HEK293T (cell line): ENCODE results near the gene MSLN.

Experiments used
- CTCF ChIA-PET: fragments of 350-600 bp; formaldehyde crosslinking; extraction: SDS; loops from one replicate; lab custom pipeline; 2021; ENCODE audit warnings: antibody characterized with exemption, inconsistent platforms; lab: Yijun Ruan, JAX
- POLR2A ChIA-PET: fragments of 350-600 bp; formaldehyde crosslinking; extraction: SDS; loops from one replicate; lab custom pipeline; 2020; ENCODE audit warnings: antibody characterized with exemption, inconsistent platforms; lab: Yijun Ruan, JAX
- DNase-seq: peaks from one replicate; pipeline ENCODE4 v3.0.0; 2012; ENCODE audit warnings: mixed read lengths; ENCODE audit errors: extremely low spot score
- ARNT ChIP-seq: fragments of 450-650 bp; IDR thresholded peaks from 2 replicates; pipeline ENCODE4 v1.6.1; 2017; ENCODE audit warnings: mild to moderate bottlenecking
- BHLHE40 ChIP-seq: fragments of 450-650 bp; IDR thresholded peaks from 2 replicates; pipeline ENCODE4 v1.6.1; 2016; ENCODE audit warnings: mild to moderate bottlenecking, moderate library complexity, borderline replicate concordance
- CTBP1 ChIP-seq: fragments of 450-650 bp; IDR thresholded peaks from 2 replicates; pipeline ENCODE4 v1.6.1; 2016; ENCODE audit warnings: borderline replicate concordance
- ELF4 ChIP-seq: fragments of 450-650 bp; IDR thresholded peaks from 2 replicates; pipeline ENCODE4 v1.6.1; 2017; ENCODE audit warnings: antibody characterized with exemption
- FOXA1 ChIP-seq: fragments of 450-650 bp; IDR thresholded peaks from 2 replicates; pipeline ENCODE4 v1.6.1; 2016; ENCODE audit warnings: mild to moderate bottlenecking
- FOXM1 ChIP-seq: fragments of 450-650 bp; IDR thresholded peaks from 2 replicates; pipeline ENCODE4 v1.6.1; 2017; ENCODE audit warnings: mild to moderate bottlenecking, borderline replicate concordance
- HDGF ChIP-seq: fragments of 450-650 bp; IDR thresholded peaks from 2 replicates; pipeline ENCODE4 v1.6.1; 2017; ENCODE audit warnings: antibody characterized with exemption, borderline replicate concordance
- L3MBTL2 ChIP-seq: fragments of 450-650 bp; conservative IDR thresholded peaks from 2 replicates; pipeline ENCODE4 v1.6.1; 2016; ENCODE audit warnings: mild to moderate bottlenecking
- LEF1 ChIP-seq: fragments of 450-650 bp; IDR thresholded peaks from 2 replicates; pipeline ENCODE4 v1.6.1; 2017; ENCODE audit warnings: mild to moderate bottlenecking, borderline replicate concordance
- NFRKB ChIP-seq: fragments of 450-650 bp; IDR thresholded peaks from 2 replicates; pipeline ENCODE4 v1.6.1; 2016; ENCODE audit warnings: mild to moderate bottlenecking, moderate library complexity
- SP1 ChIP-seq: fragments of 450-650 bp; IDR thresholded peaks from 2 replicates; pipeline ENCODE4 v1.6.1; 2017
- SUZ12 ChIP-seq: fragments of 450-650 bp; IDR thresholded peaks from 2 replicates; pipeline ENCODE4 v1.6.1; 2016; ENCODE audit warnings: mild to moderate bottlenecking
- TARDBP ChIP-seq: fragments of 450-650 bp; IDR thresholded peaks from 2 replicates; pipeline ENCODE4 v1.6.1; 2016
- ZNF384 ChIP-seq: fragments of 450-650 bp; IDR thresholded peaks from 2 replicates; pipeline ENCODE4 v1.6.1; 2016
- TF ChIP-seq, protein P1 (sequence below): fragments of 450-650 bp; IDR thresholded peaks from 2 replicates; pipeline ENCODE4 v1.6.1; 2016

The MSLN gene

DNA sequence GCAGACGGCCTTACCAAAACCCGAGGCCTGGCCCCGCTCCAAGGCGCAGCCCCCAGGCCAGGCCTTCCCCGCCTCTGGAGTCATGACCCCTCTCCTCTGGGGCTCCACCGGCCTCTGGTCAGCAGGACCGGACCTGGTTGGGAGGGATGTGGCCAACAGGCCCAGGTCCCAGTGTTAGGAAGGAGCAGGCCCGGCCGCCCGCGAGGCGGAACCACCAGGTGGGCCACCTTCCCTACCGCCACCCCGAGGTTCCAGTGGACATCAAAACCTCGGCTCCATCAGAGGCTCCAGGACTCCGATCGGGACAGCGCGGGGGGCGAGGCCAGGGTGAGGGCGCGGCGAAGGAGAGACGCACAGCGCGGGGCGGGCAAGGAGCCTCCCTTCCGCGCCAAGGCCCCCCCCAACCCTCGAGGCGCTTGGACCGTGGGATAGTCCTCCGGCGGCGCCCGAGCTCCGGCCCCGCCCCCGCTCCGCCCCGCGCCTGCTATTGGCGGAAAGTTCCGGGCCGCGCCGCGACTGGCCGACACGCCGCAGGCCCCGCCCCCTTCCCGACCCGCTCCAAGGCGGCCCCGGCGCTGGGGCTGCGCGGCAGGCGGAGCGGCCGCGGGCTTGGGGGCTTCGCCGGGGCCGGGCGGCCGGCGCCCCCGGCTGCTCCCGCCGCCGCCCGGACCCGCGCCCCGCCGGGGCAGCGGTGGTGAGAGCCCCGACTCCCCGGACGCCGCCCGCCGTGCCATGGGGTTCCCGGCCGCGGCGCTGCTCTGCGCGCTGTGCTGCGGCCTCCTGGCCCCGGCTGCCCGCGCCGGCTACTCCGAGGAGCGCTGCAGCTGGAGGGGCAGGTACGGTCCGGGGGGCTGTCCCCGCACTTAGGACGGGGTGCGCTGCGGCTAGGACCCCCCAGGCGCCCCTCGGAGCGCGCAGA is 45.7 kb upstream of the MSLN start, which contains the start of gene METRN:
TSS of gene METRN (plus strand) at position 561 of the 919 bp plus-strand sequence. CDS start at position 733, 172 bp downstream.
- TF ChIP-seq L3MBTL2, result no peak
- TF ChIP-seq, protein P1, sequence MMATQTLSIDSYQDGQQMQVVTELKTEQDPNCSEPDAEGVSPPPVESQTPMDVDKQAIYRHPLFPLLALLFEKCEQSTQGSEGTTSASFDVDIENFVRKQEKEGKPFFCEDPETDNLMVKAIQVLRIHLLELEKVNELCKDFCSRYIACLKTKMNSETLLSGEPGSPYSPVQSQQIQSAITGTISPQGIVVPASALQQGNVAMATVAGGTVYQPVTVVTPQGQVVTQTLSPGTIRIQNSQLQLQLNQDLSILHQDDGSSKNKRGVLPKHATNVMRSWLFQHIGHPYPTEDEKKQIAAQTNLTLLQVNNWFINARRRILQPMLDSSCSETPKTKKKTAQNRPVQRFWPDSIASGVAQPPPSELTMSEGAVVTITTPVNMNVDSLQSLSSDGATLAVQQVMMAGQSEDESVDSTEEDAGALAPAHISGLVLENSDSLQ, result no peak
- TF ChIP-seq BHLHE40, result no peak
- no peak for TF ChIP-seq HDGF
- no peak for TF ChIP-seq LEF1
- TF ChIP-seq FOXM1, result no peak
- TF ChIP-seq ARNT, result no peak
- peak; percentile 85 for DNase-seq
- POLR2A ChIA-PET, result interaction anchor here (1.4 to 4.0 kb wide), 3 partner anchors 12 to 73 kb away, joined by 3 to 27 read pairs (median 17); partner anchors contain the start of genes CCDC78, CHTF18, HAGHL and RPUSD1
- CTCF ChIA-PET, result interaction anchor here (1.1 to 2.2 kb wide), 4 partner anchors 26 to 73 kb away, joined by 3 to 9 read pairs (median 4); partner anchors contain the start of genes CHTF18, CIAO3 and RPUSD1

- no peak for DNase-seq
- TF ChIP-seq FOXA1 (no peak), L3MBTL2 (0 out of 2 replicates have a peak, but pooled peaks have one; percentile 20), CTBP1 (no peak), ARNT (peak; percentile 53; the same call in 1 of the 2 replicates), BHLHE40 (no peak)
- CTCF ChIA-PET, result interaction anchor here (0.6 to 2.2 kb wide), 6 partner anchors 25 to 72 kb away, joined by 3 to 9 read pairs (median 4); partner anchors contain the start of genes CHTF18, CIAO3 and RPUSD1
- POLR2A ChIA-PET, result interaction anchor here (0.6 to 4.0 kb wide), 6 partner anchors 11 to 91 kb away, joined by 3 to 27 read pairs (median 3); partner anchors contain the start of genes CCDC78, CHTF18, CIAO3 and HAGHL
Measured at GRCh38 chr16:715477-716199, 44.9 kb upstream of the MSLN start.

DNA sequence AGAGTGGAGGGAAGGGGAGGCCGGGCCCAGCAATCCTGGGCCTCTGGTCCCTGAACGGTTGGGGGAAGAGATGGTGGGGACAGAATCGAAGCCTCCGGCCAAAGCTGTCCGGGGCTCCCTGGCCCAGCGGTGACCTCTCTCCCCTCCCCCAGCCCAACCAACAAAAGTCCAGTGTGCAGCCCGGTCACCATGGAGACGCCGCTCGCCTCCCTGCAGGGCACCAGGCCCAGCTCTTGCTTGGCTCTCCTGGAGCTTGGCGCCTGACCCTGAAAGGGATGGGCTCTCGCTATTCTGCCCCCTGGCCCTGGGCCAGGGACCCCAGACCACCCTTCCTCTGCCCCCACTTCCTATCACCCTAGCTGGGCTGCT is 44.4 kb upstream of the MSLN start:
- no peak for DNase-seq
- TF ChIP-seq TARDBP (no peak), BHLHE40 (no peak), ARNT (no peak), SUZ12 (no peak), FOXM1 (no peak)
- CTCF ChIA-PET, result interaction anchor here (0.6 to 2.2 kb wide), 5 partner anchors 38 to 72 kb away, joined by 3 to 9 read pairs (median 4); partner anchors contain the start of genes CHTF18 and RPUSD1
- POLR2A ChIA-PET, result interaction anchor here (0.6 to 4.0 kb wide), 6 partner anchors 10 to 91 kb away, joined by 3 to 27 read pairs (median 3); partner anchors contain the start of genes CCDC78, CHTF18, CIAO3 and HAGHL

DNA sequence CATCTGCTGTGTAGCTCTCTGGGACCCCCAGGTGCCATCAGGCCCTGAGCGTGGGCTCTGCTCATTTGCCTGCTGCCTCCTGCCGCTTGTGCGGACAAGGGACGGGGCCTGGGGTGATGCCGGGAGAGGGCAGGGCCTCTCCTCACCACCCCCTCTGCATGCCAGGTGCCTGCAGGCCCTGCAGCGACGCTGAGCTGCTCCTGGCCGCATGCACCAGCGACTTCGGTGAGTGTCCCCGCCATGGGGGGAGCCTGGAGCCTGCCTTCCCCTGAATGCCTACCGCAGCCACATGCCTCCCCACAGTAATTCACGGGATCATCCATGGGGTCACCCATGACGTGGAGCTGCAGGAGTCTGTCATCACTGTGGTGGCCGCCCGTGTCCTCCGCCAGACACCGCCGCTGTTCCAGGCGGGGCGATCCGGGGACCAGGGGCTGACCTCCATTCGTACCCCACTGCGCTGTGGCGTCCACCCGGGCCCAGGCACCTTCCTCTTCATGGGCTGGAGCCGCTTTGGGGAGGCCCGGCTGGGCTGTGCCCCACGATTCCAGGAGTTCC is 43.7 kb upstream of the MSLN start:
- TF ChIP-seq CTBP1, result no peak
- TF ChIP-seq SP1, result no peak
- no peak for TF ChIP-seq ZNF384
- TF ChIP-seq FOXA1, result no peak
- TF ChIP-seq TARDBP, result no peak
- no peak for TF ChIP-seq HDGF
- TF ChIP-seq FOXM1, result no peak
- no peak for DNase-seq
- POLR2A ChIA-PET, result interaction anchor here (1.4 to 4.0 kb wide), 3 partner anchors 10 to 71 kb away, joined by 3 to 27 read pairs (median 17); partner anchors contain the start of genes CCDC78, CHTF18, HAGHL and RPUSD1
- CTCF ChIA-PET, result interaction anchor here (2.2 kb wide), 1 partner anchor 71 kb away, joined by 9 read pairs; the partner anchor contains the start of genes CHTF18 and RPUSD1

GRCh38 chr16:717450-718245 is 42.9 kb upstream of the MSLN start:
- no peak for DNase-seq
- POLR2A ChIA-PET, result interaction anchor here (3.0 to 4.0 kb wide), 2 partner anchors 9 to 70 kb away, joined by 17 to 27 read pairs; partner anchors contain the start of genes CCDC78, CHTF18, HAGHL and RPUSD1
- CTCF ChIA-PET, result no interaction called here
- no peak for TF ChIP-seq L3MBTL2
- no peak for TF ChIP-seq SP1
- no peak for TF ChIP-seq CTBP1
- no peak for TF ChIP-seq NFRKB
- TF ChIP-seq ELF4, result no peak
- no peak for TF ChIP-seq FOXM1
- no peak for TF ChIP-seq SUZ12
- no peak for TF ChIP-seq LEF1

DNA sequence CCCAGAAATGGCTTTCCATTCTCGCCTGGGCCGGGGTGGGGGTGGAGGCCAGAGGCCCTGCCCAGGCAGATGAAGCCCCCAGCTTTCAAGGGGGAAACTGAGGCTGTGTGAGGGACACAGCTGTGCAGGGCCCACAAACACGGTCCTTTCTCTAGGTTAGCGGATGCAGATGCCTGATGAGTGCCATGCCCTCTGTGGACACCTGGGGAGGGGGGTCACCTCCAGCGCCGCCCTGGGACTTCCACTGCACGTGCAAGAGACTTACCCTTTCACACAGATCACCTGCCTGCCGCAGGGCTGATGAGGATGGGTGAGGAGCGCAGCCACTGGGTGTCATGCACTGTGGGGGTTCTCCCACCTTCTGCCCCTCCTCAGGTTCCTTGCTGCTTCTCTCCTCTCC is 42.1 kb upstream of the MSLN start:
- CTCF ChIA-PET, result interaction anchor here (0.6 kb wide), 1 partner anchor 611 kb away, joined by 3 read pairs; no protein-coding TSS in a partner anchor
- POLR2A ChIA-PET, result no interaction called here
- DNase-seq, result no peak
- TF ChIP-seq FOXM1, result no peak
- no peak for TF ChIP-seq ARNT
- TF ChIP-seq NFRKB, result no peak
- TF ChIP-seq L3MBTL2, result no peak
- no peak for TF ChIP-seq SP1
- TF ChIP-seq FOXA1, result no peak
- TF ChIP-seq BHLHE40, result no peak
